WI38 (cell line): ENCODE results near the gene TOP3A.

Experiments
- H3K4me3 ChIP-seq: 2 replicates; pipeline ENCODE4 v1.5.1; 2011; ENCODE audit warnings: low read depth, mild to moderate bottlenecking, control low read depth, low read length
- TF ChIP-seq, protein P1 (sequence below): IDR thresholded peaks from 2 replicates; pipeline ENCODE4 v1.5.1; 2012; ENCODE audit warnings: low read depth, mild to moderate bottlenecking, control low read depth, low read length

Gene TOP3A

DNA sequence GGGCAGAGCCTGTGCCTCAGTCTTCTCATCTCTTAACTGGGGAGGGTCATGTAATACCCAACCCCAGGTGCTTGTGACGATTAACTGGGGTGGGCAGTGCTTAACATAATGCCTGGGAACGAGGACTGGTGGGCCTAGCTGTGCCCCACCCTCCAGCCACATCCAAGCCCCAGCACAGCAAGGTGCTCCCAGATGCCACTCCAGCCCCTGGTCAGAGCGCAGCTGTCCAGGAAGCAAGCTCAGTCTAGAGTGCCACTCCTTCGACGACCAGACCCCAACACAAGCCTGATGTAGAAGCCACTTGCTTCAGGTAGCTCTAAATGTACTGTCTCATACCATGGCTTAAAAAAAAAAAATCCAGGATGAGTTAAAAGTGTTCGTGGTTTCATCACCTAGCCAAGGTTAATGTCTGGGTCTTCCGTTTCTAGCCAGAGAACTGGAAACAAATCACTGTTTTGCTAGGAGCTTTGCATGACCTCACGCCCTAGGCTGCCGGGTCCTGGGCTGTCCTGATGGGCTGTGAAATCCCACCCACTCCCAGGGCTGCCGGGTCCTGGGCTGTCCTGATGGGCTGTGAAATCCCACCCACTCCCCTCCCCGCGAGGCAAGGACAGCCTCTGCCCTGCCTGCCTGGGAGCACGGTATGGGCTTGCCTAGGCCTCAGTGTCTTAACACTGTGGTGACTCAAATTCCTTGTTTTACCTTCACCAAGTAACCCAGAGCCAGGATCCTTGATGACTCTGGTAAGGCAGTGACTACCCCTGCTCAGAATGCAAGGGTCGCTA, 46.7 kb downstream of the TOP3A start:
- no peak overlapping the region for H3K4me3 ChIP-seq
- TF ChIP-seq, protein P1, sequence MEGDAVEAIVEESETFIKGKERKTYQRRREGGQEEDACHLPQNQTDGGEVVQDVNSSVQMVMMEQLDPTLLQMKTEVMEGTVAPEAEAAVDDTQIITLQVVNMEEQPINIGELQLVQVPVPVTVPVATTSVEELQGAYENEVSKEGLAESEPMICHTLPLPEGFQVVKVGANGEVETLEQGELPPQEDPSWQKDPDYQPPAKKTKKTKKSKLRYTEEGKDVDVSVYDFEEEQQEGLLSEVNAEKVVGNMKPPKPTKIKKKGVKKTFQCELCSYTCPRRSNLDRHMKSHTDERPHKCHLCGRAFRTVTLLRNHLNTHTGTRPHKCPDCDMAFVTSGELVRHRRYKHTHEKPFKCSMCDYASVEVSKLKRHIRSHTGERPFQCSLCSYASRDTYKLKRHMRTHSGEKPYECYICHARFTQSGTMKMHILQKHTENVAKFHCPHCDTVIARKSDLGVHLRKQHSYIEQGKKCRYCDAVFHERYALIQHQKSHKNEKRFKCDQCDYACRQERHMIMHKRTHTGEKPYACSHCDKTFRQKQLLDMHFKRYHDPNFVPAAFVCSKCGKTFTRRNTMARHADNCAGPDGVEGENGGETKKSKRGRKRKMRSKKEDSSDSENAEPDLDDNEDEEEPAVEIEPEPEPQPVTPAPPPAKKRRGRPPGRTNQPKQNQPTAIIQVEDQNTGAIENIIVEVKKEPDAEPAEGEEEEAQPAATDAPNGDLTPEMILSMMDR = no peak

DNA sequence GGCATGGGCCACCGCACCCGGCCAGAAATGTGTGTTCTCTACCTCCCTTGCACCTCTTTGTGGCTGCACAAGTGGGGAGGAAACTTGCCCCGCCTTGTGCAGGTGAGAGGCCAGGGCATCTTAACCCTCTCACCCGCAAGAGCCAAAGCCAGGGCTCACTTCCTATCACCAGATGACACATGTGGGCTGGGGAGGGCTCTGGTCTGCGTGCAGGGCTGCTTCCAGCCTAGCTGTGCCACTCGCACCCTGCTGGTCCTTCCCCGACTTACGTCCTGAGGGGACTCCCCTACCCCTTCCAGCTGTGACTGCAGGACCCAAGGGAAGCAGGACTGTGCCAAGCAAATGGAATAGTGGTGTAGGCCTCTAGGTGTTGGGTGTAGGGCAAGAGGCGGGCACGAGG, 47.4 kb downstream of the TOP3A start:
- TF ChIP-seq, protein P1 = no peak

DNA sequence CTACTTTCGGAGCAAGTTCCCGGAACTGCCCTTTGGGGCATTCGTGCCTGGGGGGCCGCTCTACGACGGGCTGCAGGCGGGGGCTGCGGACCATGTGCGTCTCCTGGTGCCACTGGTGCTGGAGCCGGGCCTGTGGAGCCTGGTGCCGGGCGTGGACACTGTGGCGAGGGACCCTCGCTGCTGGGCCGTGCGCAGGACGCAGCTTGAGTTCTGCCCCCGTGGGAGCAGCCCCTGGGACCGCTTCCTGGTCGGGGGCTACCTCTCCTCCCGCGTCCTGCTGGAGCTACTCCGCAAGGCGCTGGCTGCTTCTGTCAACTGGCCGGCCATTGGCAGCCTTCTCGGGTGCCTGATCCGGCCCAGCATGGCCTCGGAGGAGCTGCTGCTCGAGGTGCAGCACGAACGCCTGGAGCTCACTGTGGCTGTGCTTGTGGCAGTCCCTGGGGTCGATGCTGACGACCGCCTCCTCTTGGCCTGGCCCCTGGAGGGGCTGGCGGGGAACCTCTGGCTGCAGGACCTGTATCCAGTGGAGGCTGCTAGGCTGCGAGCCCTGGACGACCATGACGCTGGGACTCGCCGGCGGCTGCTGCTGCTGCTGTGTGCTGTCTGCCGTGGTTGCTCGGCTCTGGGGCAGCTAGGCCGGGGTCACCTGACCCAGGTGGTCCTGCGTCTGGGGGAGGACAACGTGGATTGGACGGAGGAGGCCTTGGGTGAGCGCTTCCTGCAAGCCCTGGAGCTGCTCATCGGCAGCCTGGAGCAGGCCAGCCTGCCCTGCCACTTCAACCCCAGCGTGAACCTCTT, 50.7 kb downstream of the TOP3A start:
- no peak overlapping the region for H3K4me3 ChIP-seq
- TF ChIP-seq, protein P1 = no peak

More for the DNA sequence above, 47.4 kb downstream of the TOP3A start:
- no peak overlapping the region for H3K4me3 ChIP-seq

DNA sequence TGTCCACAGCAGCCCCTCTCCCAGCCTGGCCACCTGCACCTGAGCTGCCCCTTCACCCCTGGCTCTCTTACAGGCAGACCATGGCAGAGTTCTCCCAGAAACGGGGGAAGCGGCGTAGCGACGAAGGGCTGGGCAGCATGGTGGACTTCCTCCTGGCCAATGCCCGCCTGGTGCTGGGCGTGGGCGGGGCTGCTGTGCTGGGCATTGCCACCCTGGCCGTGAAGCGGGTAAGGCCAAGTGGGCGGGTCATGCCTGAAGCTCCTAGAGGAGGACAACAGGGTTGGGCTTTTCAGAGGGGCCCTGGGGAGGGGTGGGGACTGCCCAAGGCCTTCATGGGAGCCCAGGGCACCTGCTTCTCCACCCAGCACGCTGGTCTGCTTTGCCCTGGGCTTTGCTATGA, 52.2 kb downstream of the TOP3A start:
- H3K4me3 ChIP-seq = no peak overlapping the region
- TF ChIP-seq, protein P1 = no peak

DNA sequence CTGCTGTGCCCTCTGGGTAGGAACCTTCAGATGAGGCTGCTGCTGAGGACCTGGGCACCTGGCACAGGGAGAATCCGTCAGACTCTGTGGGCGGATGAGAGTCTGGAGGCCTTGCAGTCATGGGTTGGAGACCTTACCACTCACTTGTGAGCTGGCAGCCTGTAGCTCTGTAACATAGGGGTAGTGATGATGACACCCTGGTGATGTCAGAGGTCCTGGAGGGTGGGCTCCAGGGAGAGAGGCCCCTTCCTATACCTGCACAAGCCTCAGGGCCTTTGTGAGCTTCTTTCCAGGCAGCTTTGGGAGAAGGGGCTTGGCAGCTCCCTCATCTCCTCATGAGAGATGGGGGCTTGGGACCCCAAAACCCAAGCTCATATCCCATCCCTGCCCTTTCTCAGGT, 52.7 kb downstream of the TOP3A start:
- TF ChIP-seq, protein P1 = no peak
- H3K4me3 ChIP-seq = no peak overlapping the region

DNA sequence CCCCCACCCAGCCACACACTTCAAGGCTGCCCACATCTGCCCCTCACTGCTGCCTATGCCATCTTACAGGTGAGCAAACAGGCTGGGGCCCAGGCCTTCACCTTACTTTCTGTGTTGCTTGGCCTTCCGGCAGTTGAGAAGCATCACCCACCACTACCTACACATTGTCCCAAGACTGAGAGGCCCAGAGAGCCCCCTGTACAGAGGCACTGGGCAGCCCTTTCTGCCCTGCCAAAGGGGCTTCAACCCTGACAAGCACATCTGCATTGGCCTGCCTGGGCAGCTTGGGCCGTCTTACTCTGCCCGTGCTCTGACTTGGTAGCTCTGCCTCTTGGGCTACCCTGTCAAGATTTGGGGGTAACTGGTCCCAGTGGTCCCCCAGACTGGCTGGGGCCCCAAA, 53.1 kb downstream of the TOP3A start:
- TF ChIP-seq, protein P1 = no peak
- H3K4me3 ChIP-seq = peak overlapping the region; percentile 86

DNA sequence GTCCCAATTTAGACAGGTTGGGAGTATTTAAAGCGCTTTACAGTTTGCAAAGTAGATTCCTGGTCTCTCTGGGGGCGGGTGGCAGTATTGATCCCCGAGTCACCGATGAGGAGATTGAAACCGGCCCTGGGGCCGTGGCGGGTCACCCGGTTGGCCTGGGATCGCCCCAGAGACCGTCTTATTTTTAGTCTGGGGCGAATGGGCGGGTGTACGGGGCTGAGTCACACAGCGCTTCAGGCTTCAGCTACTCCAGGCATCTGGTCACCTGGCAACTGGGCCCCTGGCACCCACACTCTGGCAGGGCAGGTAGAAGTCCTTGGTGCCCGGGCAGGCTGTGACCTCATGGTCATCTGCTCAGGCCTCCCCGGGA, 53.7 kb downstream of the TOP3A start:
- peak overlapping the region; percentile 86 for H3K4me3 ChIP-seq
- TF ChIP-seq, protein P1 = no peak
